Spinal cord (tissue), 10 donors: ENCODE results near the gene RIPPLY2. TPM values are rescaled to one million over a fixed set of nuclear protein-coding genes. Genes with fewer than 3 reads are reported as not detected.

ENCODE experiments used
- DNase-seq, 6 donors: peaks; one replicate each; pipeline versions ENCODE4 v3.0.0 to v3.0.0-alpha.2; 2013 to 2015; ENCODE audit warnings: low spot score in 6 of 6, low read depth in 4 of 6
- H3K27ac ChIP-seq: one replicate; pipeline ENCODE4 v1.5.1; 2013; ENCODE audit warnings: low read depth, low read length, control low read depth
- H3K27me3 ChIP-seq: one replicate; pipeline ENCODE4 v1.6.1; 2013; ENCODE audit warnings: low read length; ENCODE audit not compliant: control insufficient read depth, insufficient read depth
- H3K36me3 ChIP-seq: one replicate; pipeline ENCODE4 v1.6.1; 2013; ENCODE audit warnings: low read length; ENCODE audit not compliant: control insufficient read depth, insufficient read depth
- H3K4me1 ChIP-seq: one replicate; pipeline ENCODE4 v1.6.1; 2013; ENCODE audit warnings: low read length; ENCODE audit not compliant: control insufficient read depth, insufficient read depth
- H3K4me3 ChIP-seq: one replicate; pipeline ENCODE4 v1.5.1; 2013; ENCODE audit warnings: low read depth, low read length, control low read depth
- H3K9me3 ChIP-seq: one replicate; pipeline ENCODE4 v1.6.1; 2013; ENCODE audit warnings: low read length; ENCODE audit not compliant: control insufficient read depth, insufficient read depth
- WGBS: methylation state at CpG from one replicate; pipeline ENCODE4 v1.1.5; 2013; ENCODE audit warnings: missing lambda C conversion rate; ENCODE audit not compliant: insufficient coverage; 5-methylcytosine and 5-hydroxymethylcytosine counted together
- polyA plus RNA-seq, 2 donors: library from polyadenylated mRNA; unstranded; fragments of 120-200 nt; gene quantifications; one replicate each; pipeline ENCODE4 v1.2.1, GENCODE V29; 2013; ENCODE audit not compliant: insufficient read length in 2 of 2
- total RNA-seq, 2 donors: library from RNA; depleted of rRNA in 1 of 2; stranded (reverse); fragments of 120-200 nt in 1 of 2; fragments of >200 nt in 1 of 2; gene quantifications; one replicate each; pipeline versions ENCODE4 v1.2.3 to v1.2.4, GENCODE V29; 2013 to 2014
- donor health status: healthy.

The RIPPLY2 gene
- total and polyA plus RNA-seq, 4 donors: 2.9 to 18.5 (median 12.3) TPM

DNA sequence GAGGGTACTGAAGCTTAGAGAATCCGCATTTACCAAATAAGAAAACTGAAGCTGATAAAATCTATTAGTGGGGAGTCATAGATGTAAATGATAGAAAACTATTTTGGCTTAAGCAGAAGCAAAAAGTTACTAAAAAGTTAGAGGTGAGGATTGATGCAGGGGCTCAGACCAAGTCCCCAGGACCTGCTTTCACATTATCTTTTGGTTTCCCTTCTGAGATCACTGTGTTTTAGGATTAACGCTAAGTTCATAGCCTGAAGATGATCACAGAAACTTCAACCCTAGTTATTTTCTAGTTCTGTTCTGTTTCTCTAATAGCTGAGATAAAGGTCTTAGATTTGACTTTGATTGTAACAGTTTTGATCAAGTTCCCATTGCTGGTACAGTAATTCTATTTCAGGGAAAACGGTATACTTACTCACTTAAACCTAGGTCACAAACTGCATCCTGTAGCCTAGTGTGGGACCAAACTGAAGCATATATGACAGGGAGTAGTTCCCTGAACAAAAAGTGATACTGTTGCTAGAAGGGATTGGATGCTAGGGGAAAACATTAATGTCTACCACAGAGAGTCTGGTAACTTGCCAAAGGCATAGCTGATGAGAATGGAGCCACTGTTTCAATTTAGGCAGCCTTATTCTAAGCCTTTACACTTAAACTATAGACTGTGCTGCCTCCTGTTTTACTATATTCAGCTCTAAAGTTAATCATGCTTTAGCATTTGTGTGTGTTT, 19.4 kb downstream of the RIPPLY2 start:
- WGBS: no CpG with 5 or more reads among the region's 3 CpGs
- Histone ChIP-seq H3K36me3 (peaks cover 4% of the 10 kb centered on the region), H3K9me3 (no peaks in the 10 kb centered on the region), H3K4me3 (no peak overlapping the region), H3K4me1 (no peaks in the 10 kb centered on the region), H3K27me3 (no peaks in the 10 kb centered on the region), H3K27ac (no peak overlapping the region)
- peak in 4 of 6 donors; percentile 19 to 79 (median 48) for DNase-seq

DNA sequence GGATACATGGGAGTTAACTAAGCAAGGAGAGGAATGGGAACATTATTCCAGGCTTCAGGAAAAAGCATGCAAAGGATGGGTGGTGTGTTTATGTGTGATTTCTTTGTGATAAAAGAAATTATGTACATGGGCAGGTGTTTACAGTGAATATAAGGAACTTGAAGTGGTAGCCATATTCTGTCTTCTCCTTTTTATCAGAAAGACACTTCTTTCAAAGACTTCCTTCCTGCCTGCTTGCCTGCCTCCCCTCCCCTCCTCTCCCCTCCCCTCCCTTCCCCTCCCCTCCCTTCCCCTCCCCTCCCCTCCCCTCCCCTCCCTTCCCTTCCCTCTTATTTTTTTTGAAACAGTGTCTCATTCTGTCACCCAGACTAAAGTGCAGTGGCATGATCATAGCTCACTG, 20.7 kb downstream of the RIPPLY2 start:
- Histone ChIP-seq H3K9me3 (no peaks in the 10 kb centered on the region), H3K4me1 (no peaks in the 10 kb centered on the region), H3K36me3 (peaks cover 3% of the 10 kb centered on the region), H3K27me3 (no peaks in the 10 kb centered on the region), H3K4me3 (no peak overlapping the region), H3K27ac (no peak overlapping the region)
- DNase-seq: no peak

DNA sequence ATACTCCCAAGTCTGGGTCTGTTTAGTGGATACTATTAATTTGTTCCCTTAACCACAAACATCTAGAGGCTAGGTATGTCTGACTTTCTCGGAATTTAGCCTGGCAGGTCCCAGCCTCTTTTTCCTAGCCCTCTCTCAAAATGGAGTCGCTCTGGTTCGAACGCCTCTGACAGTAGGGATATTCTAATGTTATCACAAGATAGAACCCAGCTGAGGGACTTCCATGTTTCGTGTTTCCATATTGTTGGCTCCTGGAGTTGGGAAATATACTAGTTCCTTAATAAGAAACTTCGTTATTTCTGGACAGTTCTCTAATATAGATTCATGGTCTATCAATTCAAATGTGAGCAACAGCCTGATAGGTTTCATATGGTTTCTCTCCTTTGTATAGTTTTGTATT, 22.7 kb downstream of the RIPPLY2 start:
- WGBS: no CpG with 5 or more reads among the region's 6 CpGs

GRCh38 chr6:83878902-83879644, 25.9 kb downstream of the RIPPLY2 start:
- WGBS: 70% methylated on average over 2 of the region's 4 CpGs

More for the DNA sequence above, 22.7 kb downstream of the RIPPLY2 start:
- no peaks in the 10 kb centered on the region for H3K27me3 ChIP-seq
- no peak overlapping the region for H3K4me3 ChIP-seq
- H3K9me3 ChIP-seq: no peaks in the 10 kb centered on the region
- DNase-seq: no peak
- H3K4me1 ChIP-seq: no peaks in the 10 kb centered on the region
- H3K36me3 ChIP-seq: no peaks in the 10 kb centered on the region
- H3K27ac ChIP-seq: no peak overlapping the region

DNA sequence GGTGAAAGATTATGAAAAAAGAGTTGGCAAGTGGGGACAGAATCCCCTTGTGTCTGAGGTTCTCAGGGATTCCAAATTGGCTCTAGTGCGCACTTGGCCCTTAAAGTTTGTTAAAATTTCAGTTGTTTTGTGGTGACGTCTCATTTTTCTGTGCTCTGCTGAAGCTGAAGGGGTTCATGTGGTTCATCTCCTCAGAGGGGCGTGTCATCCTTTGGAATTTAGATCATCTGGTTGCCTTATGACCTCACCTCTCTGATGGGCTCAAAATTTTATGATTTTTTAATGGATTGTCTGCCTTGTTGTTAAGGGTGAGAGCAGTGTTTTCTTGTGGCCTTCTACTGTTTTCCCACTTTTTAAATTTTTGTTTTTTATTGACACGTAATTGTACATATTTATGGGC, 26.6 kb downstream of the RIPPLY2 start:
- Histone ChIP-seq H3K4me1 (no peaks in the 10 kb centered on the region), H3K9me3 (no peaks in the 10 kb centered on the region), H3K27me3 (no peaks in the 10 kb centered on the region), H3K27ac (no peak overlapping the region), H3K4me3 (no peak overlapping the region), H3K36me3 (no peaks in the 10 kb centered on the region)
- 93% methylated on average over 3 of the region's 4 CpGs for WGBS
- no peak for DNase-seq

More at GRCh38 chr6:83878902-83879644, 25.9 kb downstream of the RIPPLY2 start:
- no peak for DNase-seq
- no peaks in the 10 kb centered on the region for H3K27me3 ChIP-seq
- H3K4me3 ChIP-seq: no peak overlapping the region
- H3K4me1 ChIP-seq: no peaks in the 10 kb centered on the region
- H3K9me3 ChIP-seq: no peaks in the 10 kb centered on the region
- no peak overlapping the region for H3K27ac ChIP-seq
- H3K36me3 ChIP-seq: no peaks in the 10 kb centered on the region

- Histone ChIP-seq H3K36me3 (no peaks in the 10 kb centered on the region), H3K9me3 (no peaks in the 10 kb centered on the region), H3K4me1 (no peaks in the 10 kb centered on the region), H3K4me3 (no peak overlapping the region), H3K27me3 (no peaks in the 10 kb centered on the region), H3K27ac (no peak overlapping the region)
- no CpG with 5 or more reads among the region's 2 CpGs for WGBS
- DNase-seq: no peak
Measured at GRCh38 chr6:83883240-83883639, 30.1 kb downstream of the RIPPLY2 start.

DNA sequence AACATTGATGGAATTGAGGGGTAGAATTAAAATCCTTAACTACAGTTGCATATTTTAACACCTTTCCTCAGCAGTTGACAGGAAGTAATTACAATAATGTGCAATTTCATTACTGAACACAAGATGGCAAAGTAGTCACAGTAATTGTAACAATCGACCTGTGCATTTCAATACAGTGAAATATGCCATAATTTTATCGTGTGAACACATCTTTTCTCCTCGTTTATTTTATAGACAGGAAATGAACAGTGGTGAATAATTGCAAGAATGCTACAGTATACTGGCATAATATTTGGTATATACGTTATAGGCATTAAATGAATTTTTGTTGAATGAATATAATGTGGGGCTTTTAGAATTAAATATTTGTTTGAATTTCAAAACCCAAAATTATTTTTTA, 31.4 kb downstream of the RIPPLY2 start:
- H3K36me3 ChIP-seq: no peaks in the 10 kb centered on the region
- DNase-seq: peak in 5 of 6 donors; percentile 20 to 88 (median 31)
- H3K27me3 ChIP-seq: no peaks in the 10 kb centered on the region
- WGBS: no CpG with 5 or more reads among the region's 4 CpGs
- H3K4me3 ChIP-seq: no peak overlapping the region
- peaks cover 5% of the 10 kb centered on the region for H3K9me3 ChIP-seq
- H3K4me1 ChIP-seq: no peaks in the 10 kb centered on the region
- no peak overlapping the region for H3K27ac ChIP-seq

- Histone ChIP-seq H3K27ac (no peak overlapping the region), H3K4me1 (no peaks in the 10 kb centered on the region), H3K4me3 (no peak overlapping the region), H3K36me3 (no peaks in the 10 kb centered on the region), H3K9me3 (peaks cover 6% of the 10 kb centered on the region), H3K27me3 (no peaks in the 10 kb centered on the region)
- WGBS: no CpG with 5 or more reads among the region's 2 CpGs
- no peak for DNase-seq
Measured at GRCh38 chr6:83885984-83886383, 32.8 kb downstream of the RIPPLY2 start.

GRCh38 chr6:83889621-83890020, 36.5 kb downstream of the RIPPLY2 start:
- Histone ChIP-seq H3K27ac (no peak overlapping the region), H3K9me3 (peaks cover 6% of the 10 kb centered on the region), H3K27me3 (no peaks in the 10 kb centered on the region), H3K36me3 (no peaks in the 10 kb centered on the region), H3K4me1 (no peaks in the 10 kb centered on the region), H3K4me3 (no peak overlapping the region)
- DNase-seq: no peak
- no CpG with 5 or more reads among the region's 1 CpG for WGBS

GRCh38 chr6:83890520-83890919, 37.4 kb downstream of the RIPPLY2 start:
- H3K36me3 ChIP-seq: peaks cover 2% of the 10 kb centered on the region
- 95% methylated on average over 2 of the region's 4 CpGs for WGBS
- H3K27ac ChIP-seq: no peak overlapping the region
- H3K27me3 ChIP-seq: no peaks in the 10 kb centered on the region
- no peaks in the 10 kb centered on the region for H3K4me1 ChIP-seq
- peaks cover 6% of the 10 kb centered on the region for H3K9me3 ChIP-seq
- no peak for DNase-seq
- H3K4me3 ChIP-seq: no peak overlapping the region
